Prostate gland (tissue), 2 donors: ENCODE measurements around the gene FOSL1. TPM values are rescaled to one million over a fixed set of nuclear protein-coding genes. Genes with fewer than 3 reads are reported as not detected.

Experiments
- DNase-seq: peaks from one replicate; pipeline ENCODE4 v3.0.0-alpha.2; 2019; ENCODE audit warnings: low spot score
- H3K27ac ChIP-seq, 2 donors: fragments of 200-600 bp; sonication (generic); 2 replicates each; pipeline ENCODE4 v1.5.1; 2017 to 2019
- H3K27me3 ChIP-seq: fragments of 200-600 bp; sonication (generic); replicated peaks from 2 replicates; pipeline ENCODE4 v1.5.1; 2019; ENCODE audit not compliant: insufficient read depth
- H3K36me3 ChIP-seq, 2 donors: fragments of 200-600 bp; sonication (generic); 1 replicate in 1 of 2; 2 replicates in 1 of 2; pipeline versions ENCODE4 v1.5.1 to v1.8.1; 2017 to 2019
- H3K4me1 ChIP-seq: fragments of 200-600 bp; sonication (generic); replicated peaks from 2 replicates; pipeline ENCODE4 v1.5.1; 2019
- H3K4me3 ChIP-seq, 2 donors: fragments of 200-600 bp; sonication (generic); 2 replicates each; pipeline ENCODE4 v1.5.1; 2017 to 2019
- H3K9me3 ChIP-seq: fragments of 200-600 bp; sonication (generic); 2 replicates; pipeline ENCODE4 v1.5.1; 2017
- POLR2A ChIP-seq: fragments of 450-650 bp; IDR thresholded peaks from one replicate; pipeline ENCODE4 v1.6.1; 2016; ENCODE audit warnings: antibody characterized with exemption, mild to moderate bottlenecking
- POLR2AphosphoS5 ChIP-seq: sonication (generic); formaldehyde crosslinking; IDR thresholded peaks from one replicate; pipeline ENCODE4 v1.6.1; 2017; ENCODE audit warnings: antibody characterized with exemption
- WGBS: methylation state at CpG from one replicate; pipeline ENCODE4 v1.1.5; 2018; 5-methylcytosine and 5-hydroxymethylcytosine counted together
- intact Hi-C: fragments of 100-400 bp; cut with DNase I; formaldehyde crosslinking; loops from one replicate; pipeline ENCODE4 v1.14.2; 2022
- total RNA-seq, 2 donors: library from RNA; depleted of rRNA; stranded (reverse); fragments of >200 nt; gene quantifications; one replicate each; pipeline ENCODE4 v1.1.0, GENCODE V29; 2016
- TF ChIP-seq, protein P1 (sequence below), 4 experiments: fragments of 200-600 bp in 2 of 4; fragments of 450-650 bp in 2 of 4; sonication (generic) in 2 of 4; IDR thresholded peaks; 1 replicate in 3 of 4; 2 replicates in 1 of 4; pipeline ENCODE4 v1.5.1; 2016 to 2019; ENCODE audit warnings: antibody characterized with exemption in 4 of 4, mild to moderate bottlenecking in 2 of 4, moderate library complexity in 2 of 4

Gene FOSL1
- total RNA-seq, 2 donors from 2014 or later = 2.6 to 3.4 TPM

DNA sequence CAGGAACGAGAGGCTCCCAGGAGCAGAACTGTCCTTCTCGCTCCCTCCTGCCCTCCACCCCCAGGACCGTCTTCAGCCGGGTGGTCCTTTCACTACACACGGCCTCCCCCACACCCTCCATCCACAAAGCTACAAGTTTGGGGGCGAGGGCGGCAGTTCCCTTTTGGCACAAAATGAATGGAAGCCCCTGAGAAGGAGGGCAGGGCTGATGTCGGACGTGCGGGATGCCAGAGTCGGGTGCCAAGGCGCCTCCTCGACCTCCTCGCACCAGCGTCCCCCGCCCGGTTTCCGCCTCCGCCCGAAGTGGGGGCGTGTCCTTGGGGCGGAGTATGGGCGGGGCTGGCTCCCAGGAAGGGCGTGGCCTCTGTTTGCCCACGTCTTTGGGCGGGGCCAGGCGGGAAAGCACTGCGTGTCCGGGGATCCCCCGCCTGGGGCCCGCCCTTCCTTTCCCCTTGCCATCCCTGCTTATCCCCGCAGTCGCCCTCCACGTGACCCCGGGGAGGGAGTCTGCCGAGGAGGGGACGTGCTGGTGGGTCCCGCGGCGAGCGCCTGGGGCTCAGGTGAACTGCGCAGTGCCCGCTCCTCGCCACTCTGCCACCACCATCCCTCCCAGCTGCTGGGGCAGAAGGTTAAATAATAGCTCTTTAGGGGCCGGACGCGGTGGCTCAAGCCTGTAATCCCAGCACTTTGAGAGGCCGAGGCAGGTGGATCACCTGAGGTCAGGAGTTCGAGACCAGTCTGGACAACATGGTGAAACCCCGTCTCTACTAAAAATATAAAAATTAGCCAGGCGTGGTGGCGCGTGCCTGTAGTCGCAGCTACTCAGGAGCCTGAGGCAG, 26.7 kb downstream of the FOSL1 start:
- H3K27me3 ChIP-seq = no peaks in the 10 kb centered on the region
- H3K4me3 ChIP-seq = peak overlapping the region; percentile 50 to 52
- no peaks in the 10 kb centered on the region for H3K36me3 ChIP-seq
- intact Hi-C loops = loop anchor here (2.0 kb wide), 1 partner anchor 15 kb away; the partner anchor contains the start of gene CFL1
- WGBS = 7% methylated on average over 54 of the region's 54 CpGs
- H3K9me3 ChIP-seq = no peaks in the 10 kb centered on the region
- peak overlapping the region; percentile 87 to 92 for H3K27ac ChIP-seq
- TF ChIP-seq POLR2AphosphoS5 = peak; percentile 98
- TF ChIP-seq POLR2A = peak; percentile 93
- TF ChIP-seq, protein P1, sequence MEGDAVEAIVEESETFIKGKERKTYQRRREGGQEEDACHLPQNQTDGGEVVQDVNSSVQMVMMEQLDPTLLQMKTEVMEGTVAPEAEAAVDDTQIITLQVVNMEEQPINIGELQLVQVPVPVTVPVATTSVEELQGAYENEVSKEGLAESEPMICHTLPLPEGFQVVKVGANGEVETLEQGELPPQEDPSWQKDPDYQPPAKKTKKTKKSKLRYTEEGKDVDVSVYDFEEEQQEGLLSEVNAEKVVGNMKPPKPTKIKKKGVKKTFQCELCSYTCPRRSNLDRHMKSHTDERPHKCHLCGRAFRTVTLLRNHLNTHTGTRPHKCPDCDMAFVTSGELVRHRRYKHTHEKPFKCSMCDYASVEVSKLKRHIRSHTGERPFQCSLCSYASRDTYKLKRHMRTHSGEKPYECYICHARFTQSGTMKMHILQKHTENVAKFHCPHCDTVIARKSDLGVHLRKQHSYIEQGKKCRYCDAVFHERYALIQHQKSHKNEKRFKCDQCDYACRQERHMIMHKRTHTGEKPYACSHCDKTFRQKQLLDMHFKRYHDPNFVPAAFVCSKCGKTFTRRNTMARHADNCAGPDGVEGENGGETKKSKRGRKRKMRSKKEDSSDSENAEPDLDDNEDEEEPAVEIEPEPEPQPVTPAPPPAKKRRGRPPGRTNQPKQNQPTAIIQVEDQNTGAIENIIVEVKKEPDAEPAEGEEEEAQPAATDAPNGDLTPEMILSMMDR (IDR thresholded peaks at IDR 0.05) = peak in 1 of 4 experiments; percentile 24
- peak; percentile 94 for DNase-seq
- H3K4me1 ChIP-seq = peaks cover 3% of the 10 kb centered on the region

DNA sequence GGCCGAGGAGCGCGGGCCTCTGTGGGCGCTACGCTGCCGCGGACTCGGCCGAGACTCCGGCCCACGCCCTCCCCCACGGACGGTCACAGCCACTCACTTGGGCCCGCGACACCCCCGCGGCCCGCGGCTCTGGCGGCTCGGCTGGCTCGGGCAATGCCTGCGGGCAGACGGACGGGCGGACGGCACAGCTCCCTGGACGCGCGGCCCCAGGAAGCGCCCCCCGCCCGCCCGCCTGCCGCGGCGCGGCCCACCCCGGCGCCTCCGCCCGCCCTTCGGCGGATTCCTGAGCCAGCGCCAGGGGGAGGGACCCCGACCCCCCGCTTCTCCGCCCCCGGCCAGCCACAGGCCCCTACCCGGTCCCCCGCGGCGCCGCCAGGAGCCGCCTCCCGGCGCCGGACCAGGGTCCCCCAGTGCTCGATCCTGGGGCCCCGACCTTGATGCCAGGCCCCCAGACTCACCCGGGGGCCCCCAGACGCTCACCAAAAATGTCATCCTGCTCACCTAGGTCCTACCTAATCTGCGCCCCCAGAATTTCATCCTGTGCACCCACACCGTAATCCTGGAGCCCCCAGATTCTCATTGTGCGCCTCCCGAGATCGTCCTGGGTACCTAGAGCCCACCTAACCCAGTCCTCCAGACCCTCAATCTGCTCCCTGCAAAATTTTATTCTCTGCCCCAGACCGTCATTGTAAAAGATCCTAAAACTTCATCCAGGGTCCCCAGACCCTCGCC, 27.4 kb downstream of the FOSL1 start, which contains the start of gene EFEMP2:
EFEMP2 (minus strand) TSS at position 215 of the 732 bp plus-strand sequence. CDS start 446 bp downstream, outside the sequence.
- H3K4me3 ChIP-seq = peak within 1 kb of the TSS; percentile 50 to 52
- no peaks in the 10 kb centered on the region for H3K36me3 ChIP-seq
- DNase-seq = no peak
- no peak for TF ChIP-seq POLR2A
- TF ChIP-seq, protein P1 (IDR thresholded peaks at IDR 0.05) = no peak
- TF ChIP-seq POLR2AphosphoS5 = no peak
- intact Hi-C loops = loop anchor here (2.0 kb wide), 1 partner anchor 14 kb away; the partner anchor contains the start of gene CFL1
- 0% methylated on average over 12 of the region's 69 CpGs for WGBS
- no peaks in the 10 kb centered on the region for H3K27me3 ChIP-seq
- H3K9me3 ChIP-seq = no peaks in the 10 kb centered on the region
- peak within 1 kb of the TSS; percentile 87 to 92 for H3K27ac ChIP-seq
- H3K4me1 ChIP-seq = peaks cover 3% of the 10 kb centered on the region

GRCh38 chr11:65871811-65872548, 28.2 kb downstream of the FOSL1 start:
- Histone ChIP-seq H3K4me1 (peaks cover 3% of the 10 kb centered on the region), H3K27me3 (no peaks in the 10 kb centered on the region), H3K9me3 (no peaks in the 10 kb centered on the region), H3K27ac (peak overlapping the region; percentile 87 to 92), H3K36me3 (no peaks in the 10 kb centered on the region), H3K4me3 (peak overlapping the region; percentile 50 to 52)
- intact Hi-C loops = loop anchor here (2.0 kb wide), 1 partner anchor 13 kb away; the partner anchor contains the start of gene CFL1
- no peak for DNase-seq
- WGBS = 23% methylated on average over 7 of the region's 26 CpGs
- TF ChIP-seq, protein P1 (IDR thresholded peaks at IDR 0.05) = no peak
- no peak for TF ChIP-seq POLR2A
- TF ChIP-seq POLR2AphosphoS5 = no peak

DNA sequence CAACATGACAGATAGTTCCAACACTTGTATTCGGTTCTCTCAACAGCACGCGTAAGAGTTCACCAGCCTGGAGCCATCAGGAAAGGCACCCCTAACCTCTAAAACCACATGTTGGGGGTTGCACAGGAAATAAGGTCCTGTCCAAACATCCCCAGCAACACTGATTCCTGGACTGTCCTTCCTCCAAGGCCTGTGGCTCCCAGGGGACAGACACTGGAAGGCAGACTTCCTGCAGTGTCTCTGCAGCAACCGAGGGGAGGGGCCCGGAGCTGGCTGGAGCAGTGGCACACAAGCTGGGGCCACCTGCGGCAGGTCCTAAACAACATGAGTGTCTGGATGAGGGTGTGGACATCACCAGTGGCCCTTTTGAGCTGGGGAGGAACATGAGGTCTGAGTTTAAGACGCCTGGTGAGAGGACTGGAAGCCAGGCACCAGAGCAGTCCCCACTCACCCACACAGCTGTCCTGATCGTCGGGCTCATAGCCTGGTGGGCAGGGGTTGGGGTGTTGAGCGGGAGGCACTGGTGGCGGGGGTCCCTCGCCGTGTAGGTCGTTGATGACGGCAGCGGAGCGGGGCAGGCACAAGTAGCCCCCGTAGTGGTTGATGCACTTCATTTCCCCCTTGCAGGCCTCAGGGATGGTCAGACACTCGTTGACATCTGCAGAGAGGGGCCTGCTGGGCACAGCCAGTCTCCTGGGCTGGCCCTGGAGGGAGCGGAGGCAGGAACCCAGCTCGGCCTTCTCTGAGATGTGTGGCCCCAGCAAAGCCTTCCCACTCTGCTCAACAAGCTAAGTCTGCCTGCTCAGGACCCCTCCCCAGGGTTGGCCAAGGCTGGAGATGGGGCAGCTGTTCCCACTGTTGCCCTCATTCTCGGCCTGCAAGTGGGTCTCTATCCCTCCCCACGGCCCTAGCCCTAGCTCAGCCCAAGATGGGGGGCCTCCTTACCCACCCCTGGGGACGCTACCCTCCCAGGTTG, 29.2 kb downstream of the FOSL1 start:
- no peaks in the 10 kb centered on the region for H3K27me3 ChIP-seq
- H3K27ac ChIP-seq = peak overlapping the region in 1 of 2 donors; percentile 87
- WGBS = 73% methylated on average over 24 of the region's 24 CpGs
- no peaks in the 10 kb centered on the region for H3K9me3 ChIP-seq
- peak overlapping the region in 1 of 2 donors; percentile 52 for H3K4me3 ChIP-seq
- H3K4me1 ChIP-seq = peaks cover 3% of the 10 kb centered on the region
- DNase-seq = no peak
- TF ChIP-seq POLR2AphosphoS5 = no peak
- TF ChIP-seq, protein P1 (IDR thresholded peaks at IDR 0.05) = no peak
- H3K36me3 ChIP-seq = no peaks in the 10 kb centered on the region
- intact Hi-C loops = no loop called here
